ENCODE results near the gene CIBAR2.

The CIBAR2 gene

DNA sequence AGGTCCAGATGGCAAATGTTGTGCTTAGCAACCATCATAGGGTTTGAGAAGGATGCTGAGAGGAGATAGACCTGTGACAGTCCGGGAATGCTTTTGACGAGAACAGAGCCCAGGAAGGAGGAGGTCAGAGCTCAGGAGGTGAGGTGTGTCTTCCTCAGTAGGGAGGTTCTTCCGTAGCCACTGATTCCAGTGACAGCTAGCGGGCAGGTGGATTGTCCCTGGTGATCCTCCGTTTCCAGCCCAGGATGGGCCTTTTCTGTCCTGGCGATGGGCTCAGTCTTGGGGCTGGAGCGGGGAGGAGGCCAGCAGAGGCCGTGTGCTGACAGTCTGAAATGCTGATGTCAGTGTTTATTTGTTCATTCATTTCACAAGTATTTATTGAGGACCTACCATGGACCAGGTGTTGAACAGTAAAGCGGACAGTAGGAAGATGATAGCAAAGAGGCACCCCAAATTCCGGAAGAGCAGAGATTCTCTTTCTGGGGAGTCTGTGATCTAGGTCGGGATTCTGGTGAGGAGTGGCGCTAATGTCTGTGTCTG lies 45.9 kb downstream of the CIBAR2 start:
- no peak overlapping the region for H3K4me3 ChIP-seq (replicated peaks in 1 of 2; ENCODE audit: low read depth in 2 of 2, low read length in 2 of 2)
- DNase-seq (ENCODE audit: low read depth in 2 of 2): no peak
- TF ChIP-seq, protein P1, sequence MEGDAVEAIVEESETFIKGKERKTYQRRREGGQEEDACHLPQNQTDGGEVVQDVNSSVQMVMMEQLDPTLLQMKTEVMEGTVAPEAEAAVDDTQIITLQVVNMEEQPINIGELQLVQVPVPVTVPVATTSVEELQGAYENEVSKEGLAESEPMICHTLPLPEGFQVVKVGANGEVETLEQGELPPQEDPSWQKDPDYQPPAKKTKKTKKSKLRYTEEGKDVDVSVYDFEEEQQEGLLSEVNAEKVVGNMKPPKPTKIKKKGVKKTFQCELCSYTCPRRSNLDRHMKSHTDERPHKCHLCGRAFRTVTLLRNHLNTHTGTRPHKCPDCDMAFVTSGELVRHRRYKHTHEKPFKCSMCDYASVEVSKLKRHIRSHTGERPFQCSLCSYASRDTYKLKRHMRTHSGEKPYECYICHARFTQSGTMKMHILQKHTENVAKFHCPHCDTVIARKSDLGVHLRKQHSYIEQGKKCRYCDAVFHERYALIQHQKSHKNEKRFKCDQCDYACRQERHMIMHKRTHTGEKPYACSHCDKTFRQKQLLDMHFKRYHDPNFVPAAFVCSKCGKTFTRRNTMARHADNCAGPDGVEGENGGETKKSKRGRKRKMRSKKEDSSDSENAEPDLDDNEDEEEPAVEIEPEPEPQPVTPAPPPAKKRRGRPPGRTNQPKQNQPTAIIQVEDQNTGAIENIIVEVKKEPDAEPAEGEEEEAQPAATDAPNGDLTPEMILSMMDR (IDR thresholded peaks at IDR 0.05; ENCODE audit: low read depth, low read length): no peak

DNA sequence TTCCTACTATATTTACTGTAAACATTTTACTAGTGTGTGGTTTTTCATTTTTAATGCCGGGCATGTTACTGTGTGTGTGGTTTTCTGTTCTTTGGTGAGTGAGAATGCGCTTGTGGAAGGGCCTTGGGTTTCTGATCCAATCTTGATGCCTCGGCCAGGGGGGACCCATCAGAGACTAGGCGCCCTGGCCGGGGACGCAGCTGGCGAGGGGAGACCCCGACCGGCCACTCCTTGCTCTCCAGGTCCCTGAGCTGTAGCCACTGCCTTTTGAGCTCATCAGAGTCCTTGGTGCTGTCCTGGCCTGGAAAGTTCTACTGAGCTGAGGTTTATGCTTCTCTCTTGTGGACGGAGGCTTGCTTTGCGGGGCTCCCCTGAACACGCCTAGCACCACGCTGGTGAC lies 47.2 kb downstream of the CIBAR2 start:
- no peak for DNase-seq (ENCODE audit: low read depth in 2 of 2)
- TF ChIP-seq, protein P1 (IDR thresholded peaks at IDR 0.05; ENCODE audit: low read depth, low read length): no peak
- H3K4me3 ChIP-seq (replicated peaks in 1 of 2; ENCODE audit: low read depth in 2 of 2, low read length in 2 of 2): no peak overlapping the region

DNA sequence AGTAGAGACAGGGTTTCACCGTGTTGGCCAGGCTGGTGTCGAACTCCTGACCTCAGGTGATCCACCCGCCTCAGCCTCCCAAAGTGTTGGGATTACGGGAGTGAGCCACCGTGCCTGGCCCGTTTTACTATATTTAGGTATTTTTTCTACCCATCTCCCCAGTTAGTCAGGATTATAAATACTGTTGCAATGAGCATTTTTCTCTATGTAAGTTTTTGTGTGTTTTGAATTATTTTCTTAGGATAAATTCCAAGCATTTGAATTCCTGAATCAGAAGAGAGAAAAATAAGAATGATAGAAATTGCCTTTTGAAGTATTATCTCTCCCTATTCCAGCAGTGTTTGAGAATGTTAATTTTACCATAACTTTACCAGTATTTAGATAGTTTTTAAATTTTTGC lies 48.1 kb downstream of the CIBAR2 start:
- no peak overlapping the region for H3K4me3 ChIP-seq (replicated peaks in 1 of 2; ENCODE audit: low read depth in 2 of 2, low read length in 2 of 2)
- TF ChIP-seq, protein P1 (IDR thresholded peaks at IDR 0.05; ENCODE audit: low read depth, low read length): no peak
- no peak for DNase-seq (ENCODE audit: low read depth in 2 of 2)

DNA sequence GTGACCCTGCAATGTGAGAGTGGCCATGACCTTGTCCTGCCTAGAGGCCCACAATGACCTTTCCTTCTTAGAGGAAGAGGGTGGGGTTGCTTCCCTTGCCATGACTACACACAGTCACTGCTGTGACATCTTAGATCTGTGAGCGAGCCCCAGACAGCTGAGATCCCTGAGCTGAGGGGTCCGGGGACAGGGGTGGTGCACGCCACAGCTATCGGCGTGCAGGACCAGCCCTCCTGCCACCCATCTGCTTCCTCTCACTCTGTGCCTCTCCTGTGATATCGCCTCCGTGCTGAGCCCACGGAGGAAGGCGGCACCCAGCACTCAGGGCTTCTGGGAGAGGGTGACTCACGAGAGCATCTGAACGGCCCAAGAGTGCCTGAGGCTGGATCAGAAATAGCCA lies 49.4 kb downstream of the CIBAR2 start:
- no peak for DNase-seq (ENCODE audit: low read depth in 2 of 2)
- no peak overlapping the region for H3K4me3 ChIP-seq (replicated peaks in 1 of 2; ENCODE audit: low read depth in 2 of 2, low read length in 2 of 2)
- TF ChIP-seq, protein P1 (IDR thresholded peaks at IDR 0.05; ENCODE audit: low read depth, low read length): no peak

DNA sequence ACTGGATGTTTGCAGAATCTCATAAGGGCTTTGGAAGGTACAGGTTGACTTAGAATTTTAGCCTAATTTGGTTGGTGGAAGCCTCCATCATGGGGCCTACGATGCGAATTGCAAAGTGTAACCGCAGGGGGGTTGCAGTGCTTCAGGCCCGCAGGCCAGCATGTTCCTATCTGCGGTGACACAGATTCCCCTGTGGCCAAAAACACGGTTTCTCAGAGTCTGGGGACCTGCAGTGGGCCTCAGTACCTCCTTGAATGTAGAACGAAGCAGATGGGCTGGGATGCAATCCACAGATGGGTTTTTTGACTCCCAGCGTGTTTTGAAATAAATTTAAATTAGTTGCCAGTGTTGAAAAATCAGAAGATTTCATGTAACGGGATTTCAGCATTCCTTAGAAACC lies 49.9 kb downstream of the CIBAR2 start:
- TF ChIP-seq, protein P1 (IDR thresholded peaks at IDR 0.05; ENCODE audit: low read depth, low read length): no peak
- no peak overlapping the region for H3K4me3 ChIP-seq (replicated peaks in 1 of 2; ENCODE audit: low read depth in 2 of 2, low read length in 2 of 2)
- DNase-seq (ENCODE audit: low read depth in 2 of 2): no peak

DNA sequence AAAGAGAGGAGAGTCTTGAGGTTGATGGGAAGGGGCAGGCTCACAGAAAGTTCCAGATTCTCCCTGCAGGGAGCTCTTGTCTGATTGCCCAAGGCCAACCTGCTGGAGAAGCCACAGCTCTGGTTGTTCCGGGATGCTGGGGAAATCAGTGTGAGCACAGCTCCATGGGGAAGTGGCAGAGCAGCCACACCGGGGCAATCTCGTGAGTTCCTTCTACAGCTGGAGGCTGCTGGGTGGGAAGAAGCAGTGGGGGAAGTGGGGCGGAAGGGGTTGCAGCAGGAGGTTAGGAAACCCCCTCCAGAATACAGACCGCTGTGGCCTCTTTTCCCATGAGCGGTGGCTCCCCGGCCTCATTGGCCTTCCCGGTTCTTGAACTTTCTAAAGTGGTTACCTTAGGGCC lies 50.7 kb downstream of the CIBAR2 start:
- no peak overlapping the region for H3K4me3 ChIP-seq (replicated peaks in 1 of 2; ENCODE audit: low read depth in 2 of 2, low read length in 2 of 2)
- no peak for DNase-seq (ENCODE audit: low read depth in 2 of 2)
- TF ChIP-seq, protein P1 (IDR thresholded peaks at IDR 0.05; ENCODE audit: low read depth, low read length): no peak

DNA sequence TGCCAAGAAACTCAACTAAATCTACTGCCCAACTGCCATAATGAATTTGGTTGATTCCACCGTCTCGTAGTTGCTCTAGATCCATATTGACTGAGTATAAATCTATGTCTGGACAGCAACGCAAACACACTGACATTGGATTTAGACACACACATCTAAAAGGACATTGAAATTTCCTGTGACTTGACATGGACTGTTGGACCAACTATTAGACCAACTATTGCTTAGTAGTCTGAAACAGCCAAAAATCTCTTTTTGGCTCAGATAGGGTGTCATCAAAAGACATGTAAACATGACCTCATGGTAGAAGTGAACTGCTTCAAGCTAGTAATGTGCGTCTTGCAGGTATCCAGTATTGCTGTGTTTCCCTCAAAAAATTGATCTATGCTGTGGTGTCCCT lies 53.4 kb downstream of the CIBAR2 start:
- H3K4me3 ChIP-seq (replicated peaks in 1 of 2; ENCODE audit: low read depth in 2 of 2, low read length in 2 of 2): no peak overlapping the region
- TF ChIP-seq, protein P1 (IDR thresholded peaks at IDR 0.05; ENCODE audit: low read depth, low read length): no peak
- DNase-seq (ENCODE audit: low read depth in 2 of 2): no peak
